K562 (cell line): ENCODE measurements around the gene CYP4F12.

ENCODE experiments used
- LEF1 ChIP-seq: fragments of 450-650 bp; IDR thresholded peaks from 2 replicates; pipeline ENCODE4 v1.6.1; 2016; ENCODE audit warnings: mild to moderate bottlenecking
- MTA2 ChIP-seq: fragments of 450-650 bp; IDR thresholded peaks from 2 replicates; pipeline ENCODE4 v1.6.1; 2016; ENCODE audit warnings: low read depth
- PCBP1 ChIP-seq: fragments of 200-400 bp; formaldehyde crosslinking; IDR thresholded peaks from 2 replicates; pipeline ENCODE4 v1.6.1; 2018; ENCODE audit warnings: mild to moderate bottlenecking, low read depth, low read length; ENCODE audit not compliant: poor library complexity, severe bottlenecking
- PHF8 ChIP-seq: fragments of 200-600 bp; sonication (generic); IDR thresholded peaks from 2 replicates; pipeline ENCODE4 v1.6.1; 2012; ENCODE audit warnings: mixed run types, mild to moderate bottlenecking, inconsistent platforms, low read length, moderate library complexity, borderline replicate concordance
- POLR2AphosphoS5 ChIP-seq: IDR thresholded peaks from 2 replicates; pipeline ENCODE4 v1.6.1; 2011; ENCODE audit warnings: mild to moderate bottlenecking, low read depth, low read length, moderate library complexity; ENCODE audit not compliant: control insufficient read depth, insufficient read depth
- ZNF217 ChIP-seq: sonication (generic); formaldehyde crosslinking; IDR thresholded peaks from 2 replicates; pipeline ENCODE4 v1.8.0; 2022; ENCODE audit warnings: mild to moderate bottlenecking, missing genetic modification reagents
- TF ChIP-seq, protein P1 (sequence below): IDR thresholded peaks from 3 replicates; pipeline ENCODE4 v1.6.1; 2011; ENCODE audit warnings: borderline replicate concordance, mild to moderate bottlenecking, moderate library complexity; ENCODE audit not compliant: insufficient read length; ENCODE audit errors: extremely low read depth
- TF ChIP-seq, protein P2 (sequence below), 3 experiments: IDR thresholded peaks in 2 of 3; conservative IDR thresholded peaks in 1 of 3; 2 replicates each; pipeline ENCODE4 v1.5.1; 2011 to 2012; ENCODE audit warnings: low read length in 3 of 3, mild to moderate bottlenecking in 3 of 3, control low read depth in 2 of 3, improper control_type of control experiment in 1 of 3, inconsistent platforms in 1 of 3, low read depth in 1 of 3, mixed read lengths in 1 of 3, moderate library complexity in 1 of 3; ENCODE audit not compliant: insufficient read depth in 2 of 3

DNA sequence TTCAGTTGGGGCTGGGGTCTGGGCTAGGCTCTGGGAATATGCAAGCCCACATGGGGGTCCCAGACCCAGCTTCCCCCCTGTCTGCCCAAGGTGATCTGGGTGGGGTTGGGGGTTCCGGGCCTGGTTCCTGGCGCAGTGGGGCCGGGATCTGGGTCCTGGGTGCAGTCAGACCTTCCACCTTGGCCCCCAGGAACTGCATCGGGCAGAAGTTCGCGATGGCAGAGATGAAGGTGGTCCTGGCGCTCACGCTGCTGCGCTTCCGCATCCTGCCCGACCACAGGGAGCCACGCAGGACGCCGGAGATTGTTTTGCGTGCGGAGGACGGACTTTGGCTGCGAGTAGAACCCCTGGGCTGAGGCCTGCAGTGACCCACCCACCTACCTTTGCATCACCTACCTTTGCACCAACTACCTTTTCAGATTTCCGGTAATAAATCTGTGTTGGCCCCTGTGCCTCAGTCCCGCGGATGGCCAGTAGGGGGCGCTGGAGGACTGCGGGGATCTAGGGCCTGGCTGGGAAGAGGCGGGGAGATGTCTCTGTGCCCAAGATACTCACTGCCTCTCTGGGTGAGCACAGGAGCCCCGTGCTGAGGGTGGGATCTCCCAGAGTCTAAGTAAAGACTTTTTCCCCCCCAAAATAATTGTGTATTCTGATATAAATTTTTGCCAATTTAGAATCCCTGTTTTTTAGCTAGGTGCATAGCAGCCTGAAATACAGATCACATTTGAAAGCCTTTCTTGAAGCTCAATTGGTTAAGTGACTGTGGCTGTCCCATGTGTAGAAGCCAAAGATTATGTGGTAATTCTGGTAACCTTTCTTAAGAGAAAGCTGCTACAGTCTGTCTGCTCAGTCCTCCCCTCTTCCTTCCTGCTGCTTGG lies 43.6 kb upstream of the CYP4F12 start:
- no peak for TF ChIP-seq ZNF217 (CRISPR knock-in tag)
- TF ChIP-seq MTA2: no peak
- TF ChIP-seq, protein P1, sequence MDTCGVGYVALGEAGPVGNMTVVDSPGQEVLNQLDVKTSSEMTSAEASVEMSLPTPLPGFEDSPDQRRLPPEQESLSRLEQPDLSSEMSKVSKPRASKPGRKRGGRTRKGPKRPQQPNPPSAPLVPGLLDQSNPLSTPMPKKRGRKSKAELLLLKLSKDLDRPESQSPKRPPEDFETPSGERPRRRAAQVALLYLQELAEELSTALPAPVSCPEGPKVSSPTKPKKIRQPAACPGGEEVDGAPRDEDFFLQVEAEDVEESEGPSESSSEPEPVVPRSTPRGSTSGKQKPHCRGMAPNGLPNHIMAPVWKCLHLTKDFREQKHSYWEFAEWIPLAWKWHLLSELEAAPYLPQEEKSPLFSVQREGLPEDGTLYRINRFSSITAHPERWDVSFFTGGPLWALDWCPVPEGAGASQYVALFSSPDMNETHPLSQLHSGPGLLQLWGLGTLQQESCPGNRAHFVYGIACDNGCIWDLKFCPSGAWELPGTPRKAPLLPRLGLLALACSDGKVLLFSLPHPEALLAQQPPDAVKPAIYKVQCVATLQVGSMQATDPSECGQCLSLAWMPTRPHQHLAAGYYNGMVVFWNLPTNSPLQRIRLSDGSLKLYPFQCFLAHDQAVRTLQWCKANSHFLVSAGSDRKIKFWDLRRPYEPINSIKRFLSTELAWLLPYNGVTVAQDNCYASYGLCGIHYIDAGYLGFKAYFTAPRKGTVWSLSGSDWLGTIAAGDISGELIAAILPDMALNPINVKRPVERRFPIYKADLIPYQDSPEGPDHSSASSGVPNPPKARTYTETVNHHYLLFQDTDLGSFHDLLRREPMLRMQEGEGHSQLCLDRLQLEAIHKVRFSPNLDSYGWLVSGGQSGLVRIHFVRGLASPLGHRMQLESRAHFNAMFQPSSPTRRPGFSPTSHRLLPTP: no peak
- TF ChIP-seq POLR2AphosphoS5: no peak
- TF ChIP-seq, protein P2, sequence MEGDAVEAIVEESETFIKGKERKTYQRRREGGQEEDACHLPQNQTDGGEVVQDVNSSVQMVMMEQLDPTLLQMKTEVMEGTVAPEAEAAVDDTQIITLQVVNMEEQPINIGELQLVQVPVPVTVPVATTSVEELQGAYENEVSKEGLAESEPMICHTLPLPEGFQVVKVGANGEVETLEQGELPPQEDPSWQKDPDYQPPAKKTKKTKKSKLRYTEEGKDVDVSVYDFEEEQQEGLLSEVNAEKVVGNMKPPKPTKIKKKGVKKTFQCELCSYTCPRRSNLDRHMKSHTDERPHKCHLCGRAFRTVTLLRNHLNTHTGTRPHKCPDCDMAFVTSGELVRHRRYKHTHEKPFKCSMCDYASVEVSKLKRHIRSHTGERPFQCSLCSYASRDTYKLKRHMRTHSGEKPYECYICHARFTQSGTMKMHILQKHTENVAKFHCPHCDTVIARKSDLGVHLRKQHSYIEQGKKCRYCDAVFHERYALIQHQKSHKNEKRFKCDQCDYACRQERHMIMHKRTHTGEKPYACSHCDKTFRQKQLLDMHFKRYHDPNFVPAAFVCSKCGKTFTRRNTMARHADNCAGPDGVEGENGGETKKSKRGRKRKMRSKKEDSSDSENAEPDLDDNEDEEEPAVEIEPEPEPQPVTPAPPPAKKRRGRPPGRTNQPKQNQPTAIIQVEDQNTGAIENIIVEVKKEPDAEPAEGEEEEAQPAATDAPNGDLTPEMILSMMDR (IDR thresholded peaks at IDR 0.05 in 2 of 3, conservative IDR thresholded peaks at IDR 0.05 in 1 of 3; ENCODE audit: insufficient read depth in 2 of 3, low read depth in 1 of 3, low read length in 3 of 3): peak; percentile 86 to 92 (median 90)
- no peak for TF ChIP-seq PHF8
- TF ChIP-seq PCBP1: no peak
- TF ChIP-seq LEF1: no peak
